ENCODE results near the gene FCMR. TPM values are rescaled to one million over a fixed set of nuclear protein-coding genes. Genes with fewer than 3 reads are reported as not detected.

Gene FCMR
- total and polyA plus RNA-seq, 2 donors from 2014 or later, result 1.3 to 16.7 TPM

DNA sequence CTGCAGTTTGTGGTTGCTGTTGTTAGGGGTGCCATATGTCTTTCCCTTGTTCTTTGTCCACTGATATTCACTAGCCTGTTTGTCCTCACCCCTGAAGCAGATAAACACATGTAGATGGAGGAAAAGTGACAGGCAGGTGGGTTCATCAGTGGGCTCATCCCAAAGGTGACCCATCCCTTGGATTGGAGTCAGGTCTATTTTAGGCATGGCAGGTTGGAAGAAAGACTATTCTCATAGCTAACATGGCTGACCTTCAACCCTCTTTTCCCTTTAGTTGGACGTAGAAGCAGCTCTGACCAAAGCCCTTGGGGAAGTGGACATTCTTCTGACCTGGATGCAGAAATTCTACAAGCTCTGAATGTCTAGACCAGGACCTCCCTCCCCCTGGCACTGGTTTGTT, 19.0 kb downstream of the FCMR start:
- no peak overlapping the region for H3K4me3 ChIP-seq (ENCODE audit: low read length in 3 of 3)
- no peak for DNase-seq
- H3K27me3 ChIP-seq (ENCODE audit: control insufficient read depth, insufficient read depth, low read length), result no peaks in the 10 kb centered on the region
- H3K27ac ChIP-seq (ENCODE audit: low read depth in 2 of 2, low read length in 2 of 2), result no peak overlapping the region
- TF ChIP-seq, protein P1, sequence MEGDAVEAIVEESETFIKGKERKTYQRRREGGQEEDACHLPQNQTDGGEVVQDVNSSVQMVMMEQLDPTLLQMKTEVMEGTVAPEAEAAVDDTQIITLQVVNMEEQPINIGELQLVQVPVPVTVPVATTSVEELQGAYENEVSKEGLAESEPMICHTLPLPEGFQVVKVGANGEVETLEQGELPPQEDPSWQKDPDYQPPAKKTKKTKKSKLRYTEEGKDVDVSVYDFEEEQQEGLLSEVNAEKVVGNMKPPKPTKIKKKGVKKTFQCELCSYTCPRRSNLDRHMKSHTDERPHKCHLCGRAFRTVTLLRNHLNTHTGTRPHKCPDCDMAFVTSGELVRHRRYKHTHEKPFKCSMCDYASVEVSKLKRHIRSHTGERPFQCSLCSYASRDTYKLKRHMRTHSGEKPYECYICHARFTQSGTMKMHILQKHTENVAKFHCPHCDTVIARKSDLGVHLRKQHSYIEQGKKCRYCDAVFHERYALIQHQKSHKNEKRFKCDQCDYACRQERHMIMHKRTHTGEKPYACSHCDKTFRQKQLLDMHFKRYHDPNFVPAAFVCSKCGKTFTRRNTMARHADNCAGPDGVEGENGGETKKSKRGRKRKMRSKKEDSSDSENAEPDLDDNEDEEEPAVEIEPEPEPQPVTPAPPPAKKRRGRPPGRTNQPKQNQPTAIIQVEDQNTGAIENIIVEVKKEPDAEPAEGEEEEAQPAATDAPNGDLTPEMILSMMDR (IDR thresholded peaks at IDR 0.05; ENCODE audit: borderline replicate concordance, extremely low read depth, insufficient read depth), result no peak
- no peak for FAIRE-seq
- H3K9ac ChIP-seq (ENCODE audit: low read length in 3 of 3), result no peak overlapping the region
- H3K36me3 ChIP-seq (ENCODE audit: control insufficient read depth in 2 of 3, insufficient read depth in 3 of 3, low read length in 3 of 3), result no peaks in the 10 kb centered on the region
- H3K9me3 ChIP-seq (ENCODE audit: control insufficient read depth in 2 of 3, insufficient read depth in 1 of 3, low read length in 3 of 3), result no peaks in the 10 kb centered on the region
- no peaks in the 10 kb centered on the region for H3K4me1 ChIP-seq (ENCODE audit: control insufficient read depth in 2 of 3, insufficient read depth in 2 of 3, low read depth in 1 of 3, low read length in 3 of 3)
- intact Hi-C loops (cut with DNase I), result no loop called here

DNA sequence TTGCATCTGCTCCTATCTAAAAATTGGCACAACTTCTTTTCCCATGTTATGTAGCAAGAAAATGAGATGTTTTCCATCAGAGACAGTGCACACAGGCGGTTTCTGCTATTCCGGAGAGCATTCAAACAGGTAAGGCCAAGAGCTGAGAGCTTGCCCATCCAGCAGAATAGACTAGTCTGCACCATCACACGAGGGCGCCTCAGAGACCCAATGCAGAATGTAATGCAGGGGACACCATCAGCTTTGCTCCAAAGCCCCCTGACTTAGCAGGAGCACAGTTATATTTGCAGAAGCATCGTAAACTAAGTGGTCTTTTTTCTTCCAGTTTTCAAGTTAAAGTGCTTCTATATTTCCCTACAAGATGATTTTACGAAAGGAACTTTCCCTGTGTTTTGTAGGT, 19.8 kb downstream of the FCMR start:
- H3K36me3 ChIP-seq (ENCODE audit: control insufficient read depth in 2 of 3, insufficient read depth in 3 of 3, low read length in 3 of 3), result no peaks in the 10 kb centered on the region
- DNase-seq (no peak), FAIRE-seq (no peak)
- intact Hi-C loops (cut with DNase I), result no loop called here
- TF ChIP-seq, protein P1 (IDR thresholded peaks at IDR 0.05; ENCODE audit: borderline replicate concordance, extremely low read depth, insufficient read depth), result no peak
- no peak overlapping the region for H3K9ac ChIP-seq (ENCODE audit: low read length in 3 of 3)
- no peaks in the 10 kb centered on the region for H3K27me3 ChIP-seq (ENCODE audit: control insufficient read depth, insufficient read depth, low read length)
- H3K27ac ChIP-seq (ENCODE audit: low read depth in 2 of 2, low read length in 2 of 2), result no peak overlapping the region
- H3K4me1 ChIP-seq (ENCODE audit: control insufficient read depth in 2 of 3, insufficient read depth in 2 of 3, low read depth in 1 of 3, low read length in 3 of 3), result no peaks in the 10 kb centered on the region
- no peaks in the 10 kb centered on the region for H3K9me3 ChIP-seq (ENCODE audit: control insufficient read depth in 2 of 3, insufficient read depth in 1 of 3, low read length in 3 of 3)
- H3K4me3 ChIP-seq (ENCODE audit: low read length in 3 of 3), result no peak overlapping the region

DNA sequence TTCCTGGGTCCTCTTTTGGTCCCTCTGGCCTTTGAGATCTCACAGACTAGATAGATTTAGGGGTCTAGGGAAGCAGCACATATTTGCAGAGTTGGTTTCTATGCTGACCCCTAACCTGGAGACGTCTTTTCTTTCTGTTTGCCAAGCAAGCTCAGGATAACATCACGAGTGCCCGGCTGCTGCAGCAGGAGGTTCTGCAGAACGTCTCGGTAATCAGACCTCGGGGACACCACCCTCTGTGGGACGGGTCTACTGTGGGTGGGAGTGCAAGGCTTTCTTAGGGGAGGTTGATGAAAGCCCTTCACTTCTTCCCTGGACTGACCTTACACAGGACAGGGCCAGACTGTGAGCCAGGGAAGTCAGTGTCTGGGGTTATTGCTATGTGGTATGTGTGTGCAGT, 21.6 kb downstream of the FCMR start:
- no peaks in the 10 kb centered on the region for H3K36me3 ChIP-seq (ENCODE audit: control insufficient read depth in 2 of 3, insufficient read depth in 3 of 3, low read length in 3 of 3)
- TF ChIP-seq, protein P1 (IDR thresholded peaks at IDR 0.05; ENCODE audit: borderline replicate concordance, extremely low read depth, insufficient read depth), result no peak
- peaks cover 0 to 2% (median 0%) of the 10 kb centered on the region in 3 donors for H3K4me1 ChIP-seq (ENCODE audit: control insufficient read depth in 2 of 3, insufficient read depth in 2 of 3, low read depth in 1 of 3, low read length in 3 of 3)
- H3K4me3 ChIP-seq (ENCODE audit: low read length in 3 of 3), result no peak overlapping the region
- FAIRE-seq (no peak), DNase-seq (no peak)
- no peak overlapping the region for H3K27ac ChIP-seq (ENCODE audit: low read depth in 2 of 2, low read length in 2 of 2)
- H3K27me3 ChIP-seq (ENCODE audit: control insufficient read depth, insufficient read depth, low read length), result no peaks in the 10 kb centered on the region
- H3K9ac ChIP-seq (ENCODE audit: low read length in 3 of 3), result no peak overlapping the region
- H3K9me3 ChIP-seq (ENCODE audit: control insufficient read depth in 2 of 3, insufficient read depth in 1 of 3, low read length in 3 of 3), result no peaks in the 10 kb centered on the region
- intact Hi-C loops (cut with DNase I), result no loop called here

DNA sequence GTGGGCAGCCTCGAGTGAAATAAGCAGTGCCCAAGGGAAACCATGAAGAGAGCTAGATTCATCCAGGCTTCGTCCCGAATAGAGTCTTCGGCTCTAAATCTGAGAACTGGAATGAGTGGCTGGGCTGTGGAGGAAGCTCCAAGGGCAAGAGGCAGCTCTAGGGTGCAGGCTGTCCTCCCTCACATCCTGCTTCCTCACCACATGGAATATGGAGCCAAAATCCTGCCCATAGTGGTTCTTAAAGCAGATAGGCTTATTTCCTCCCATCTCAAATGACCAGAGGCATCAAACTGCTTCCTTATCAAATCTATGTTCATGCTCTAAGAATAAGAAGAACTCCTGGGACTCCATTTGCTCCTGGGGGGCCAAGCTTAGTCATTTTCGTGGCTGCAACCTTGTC, 22.0 kb downstream of the FCMR start:
- H3K4me3 ChIP-seq (ENCODE audit: low read length in 3 of 3), result no peak overlapping the region
- FAIRE-seq, result no peak
- TF ChIP-seq, protein P1 (IDR thresholded peaks at IDR 0.05; ENCODE audit: borderline replicate concordance, extremely low read depth, insufficient read depth), result no peak
- no peaks in the 10 kb centered on the region for H3K36me3 ChIP-seq (ENCODE audit: control insufficient read depth in 2 of 3, insufficient read depth in 3 of 3, low read length in 3 of 3)
- intact Hi-C loops (cut with DNase I), result no loop called here
- no peak overlapping the region for H3K9ac ChIP-seq (ENCODE audit: low read length in 3 of 3)
- H3K4me1 ChIP-seq (ENCODE audit: control insufficient read depth in 2 of 3, insufficient read depth in 2 of 3, low read depth in 1 of 3, low read length in 3 of 3), result peaks cover 0 to 2% (median 0%) of the 10 kb centered on the region in 3 donors
- H3K27me3 ChIP-seq (ENCODE audit: control insufficient read depth, insufficient read depth, low read length), result no peaks in the 10 kb centered on the region
- DNase-seq, result no peak
- no peak overlapping the region for H3K27ac ChIP-seq (ENCODE audit: low read depth in 2 of 2, low read length in 2 of 2)
- no peaks in the 10 kb centered on the region for H3K9me3 ChIP-seq (ENCODE audit: control insufficient read depth in 2 of 3, insufficient read depth in 1 of 3, low read length in 3 of 3)
